Neural progenitor cell (in vitro differentiated cells): ENCODE measurements around the gene UMOD.

Experiments
- EZH2 ChIP-seq: fragments of 200-600 bp; sonication (generic); IDR thresholded peaks from 2 replicates; pipeline ENCODE4 v1.6.1; 2017; ENCODE audit warnings: antibody characterized with exemption, mild to moderate bottlenecking, moderate library complexity
- EZH2phosphoT487 ChIP-seq: fragments of 200-600 bp; sonication (generic); IDR thresholded peaks from 2 replicates; pipeline ENCODE4 v1.6.1; 2017; ENCODE audit warnings: antibody characterized with exemption
- TF ChIP-seq, protein P1 (sequence below): fragments of 200-600 bp; sonication (generic); IDR thresholded peaks from 2 replicates; pipeline ENCODE4 v1.5.1; 2017; ENCODE audit warnings: antibody characterized with exemption, mild to moderate bottlenecking

- TF ChIP-seq, protein P1, sequence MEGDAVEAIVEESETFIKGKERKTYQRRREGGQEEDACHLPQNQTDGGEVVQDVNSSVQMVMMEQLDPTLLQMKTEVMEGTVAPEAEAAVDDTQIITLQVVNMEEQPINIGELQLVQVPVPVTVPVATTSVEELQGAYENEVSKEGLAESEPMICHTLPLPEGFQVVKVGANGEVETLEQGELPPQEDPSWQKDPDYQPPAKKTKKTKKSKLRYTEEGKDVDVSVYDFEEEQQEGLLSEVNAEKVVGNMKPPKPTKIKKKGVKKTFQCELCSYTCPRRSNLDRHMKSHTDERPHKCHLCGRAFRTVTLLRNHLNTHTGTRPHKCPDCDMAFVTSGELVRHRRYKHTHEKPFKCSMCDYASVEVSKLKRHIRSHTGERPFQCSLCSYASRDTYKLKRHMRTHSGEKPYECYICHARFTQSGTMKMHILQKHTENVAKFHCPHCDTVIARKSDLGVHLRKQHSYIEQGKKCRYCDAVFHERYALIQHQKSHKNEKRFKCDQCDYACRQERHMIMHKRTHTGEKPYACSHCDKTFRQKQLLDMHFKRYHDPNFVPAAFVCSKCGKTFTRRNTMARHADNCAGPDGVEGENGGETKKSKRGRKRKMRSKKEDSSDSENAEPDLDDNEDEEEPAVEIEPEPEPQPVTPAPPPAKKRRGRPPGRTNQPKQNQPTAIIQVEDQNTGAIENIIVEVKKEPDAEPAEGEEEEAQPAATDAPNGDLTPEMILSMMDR = no peak
- no peak for TF ChIP-seq EZH2
- no peak for TF ChIP-seq EZH2phosphoT487
Measured at GRCh38 chr16:20308801-20309590, 43.5 kb downstream of the UMOD start.
